ENCODE results near the gene TRIM2.
"Not testable (repeated sequence)": the region's sequence is repeated elsewhere in the genome, so short reads cannot be mapped to it uniquely, and the experiment has no call there.

TRIM2 gene

GRCh38 chr4:153189016-153189801 is 15.0 kb upstream of the TRIM2 start:
- DNase-seq (ENCODE audit: low read depth, low spot score) = peak; percentile 80

DNA sequence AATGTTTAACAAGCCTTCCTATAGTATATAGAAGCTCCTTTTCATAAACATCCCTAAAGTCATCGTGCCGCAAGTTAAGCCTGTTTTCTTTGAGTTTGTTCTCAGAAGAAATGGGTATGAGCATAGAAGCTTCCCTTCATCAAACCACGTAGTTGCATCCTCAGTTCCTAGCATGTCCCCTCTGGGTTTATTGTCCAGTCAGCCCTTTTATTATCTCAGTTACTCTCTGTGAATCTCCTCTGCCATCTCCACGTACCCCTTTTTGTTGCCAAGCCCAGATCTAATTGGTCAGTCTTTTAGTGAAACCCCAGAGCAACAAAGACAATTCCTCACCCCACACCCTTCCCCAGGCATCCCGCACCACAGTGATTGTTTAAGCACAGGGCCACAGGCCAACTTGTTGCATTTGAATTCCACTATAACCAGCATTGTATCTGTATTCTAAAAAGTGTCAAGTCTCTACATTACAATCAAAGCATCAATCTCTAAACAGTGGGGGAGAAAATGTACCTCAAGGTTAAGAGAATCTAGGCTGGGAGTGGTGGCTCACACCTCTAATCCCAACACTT is 12.4 kb upstream of the TRIM2 start:
- no peak for DNase-seq (ENCODE audit: low read depth, low spot score)

GRCh38 chr4:153197301-153197700 is 6.9 kb upstream of the TRIM2 start:
- no peak for DNase-seq (ENCODE audit: low read depth, low spot score)

GRCh38 chr4:153198719-153199118 is 5.5 kb upstream of the TRIM2 start:
- DNase-seq (ENCODE audit: low read depth, low spot score) = no peak

GRCh38 chr4:153203746-153204145 is 497 bp upstream of the TRIM2 start:
- DNase-seq (ENCODE audit: low read depth, low spot score) = not testable (repeated sequence)

DNA sequence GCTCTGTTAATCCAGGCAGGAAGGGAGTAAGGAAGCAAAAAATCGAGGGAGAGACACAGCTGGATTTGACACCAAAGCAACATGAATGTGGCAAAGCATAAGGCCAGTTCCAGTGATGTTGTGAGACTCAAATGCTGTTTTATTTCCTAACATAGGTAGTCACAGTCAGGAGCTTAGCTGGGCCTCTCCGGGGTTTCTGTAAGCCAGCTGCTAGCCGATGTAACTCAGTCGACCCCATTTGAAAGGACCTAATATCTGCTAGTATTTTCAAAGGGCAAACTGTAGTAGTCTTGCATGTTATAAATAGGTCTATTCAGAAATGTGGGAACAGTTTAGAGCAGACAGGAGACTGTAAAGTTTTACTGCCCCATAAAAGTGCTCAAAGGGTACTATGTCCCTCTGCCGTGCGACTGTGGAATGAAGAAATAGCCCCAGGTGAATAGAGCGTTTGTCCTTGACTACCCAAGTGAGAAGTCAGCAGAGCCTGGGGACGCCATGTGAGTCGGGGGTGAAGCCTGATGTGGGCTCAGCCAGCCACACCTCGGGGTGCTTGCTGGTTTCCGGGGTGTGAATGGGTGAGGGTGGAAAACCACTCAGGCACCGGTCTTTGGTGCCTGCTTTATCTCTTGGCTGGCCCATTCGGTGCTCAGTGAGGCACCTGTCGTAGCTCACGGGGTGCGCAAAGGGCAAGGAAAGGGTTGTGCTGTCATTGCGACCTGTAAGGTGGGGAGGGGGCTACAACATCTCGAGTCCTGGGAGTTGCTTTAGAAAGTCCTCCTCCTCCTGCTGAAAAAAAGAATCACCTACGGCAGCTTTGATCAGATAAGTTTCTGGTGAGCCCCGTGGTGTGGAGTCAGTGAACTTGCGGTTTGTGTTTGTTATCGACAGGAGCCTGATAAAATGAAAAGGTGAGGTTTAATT is 745 bp downstream of the TRIM2 start:
- peak; percentile 44 for DNase-seq (ENCODE audit: low read depth, low spot score)

DNA sequence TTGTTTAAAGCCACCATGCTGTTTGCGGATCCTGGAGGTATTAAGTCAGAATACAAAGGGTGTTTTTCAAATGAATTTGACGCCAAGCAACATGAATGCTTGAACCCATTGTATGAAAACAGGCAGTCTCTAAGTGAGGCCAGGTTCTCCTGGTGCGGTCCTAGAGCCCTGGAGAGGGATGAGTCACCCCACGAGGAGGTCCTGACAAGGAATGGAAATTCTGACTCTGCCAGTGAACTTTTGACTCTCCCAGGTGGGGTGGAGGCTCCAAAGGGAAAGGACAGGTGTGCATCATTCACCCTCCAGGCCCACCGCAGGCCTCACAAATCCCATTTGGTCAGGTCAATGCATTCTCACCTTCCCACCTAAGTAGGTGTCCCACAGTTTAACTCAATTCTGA is 1.5 kb downstream of the TRIM2 start:
- peak; percentile 81 for DNase-seq (ENCODE audit: low read depth, low spot score)

- no peak for DNase-seq (ENCODE audit: low read depth, low spot score)
Measured at GRCh38 chr4:153206534-153206933, 2.3 kb downstream of the TRIM2 start.

DNA sequence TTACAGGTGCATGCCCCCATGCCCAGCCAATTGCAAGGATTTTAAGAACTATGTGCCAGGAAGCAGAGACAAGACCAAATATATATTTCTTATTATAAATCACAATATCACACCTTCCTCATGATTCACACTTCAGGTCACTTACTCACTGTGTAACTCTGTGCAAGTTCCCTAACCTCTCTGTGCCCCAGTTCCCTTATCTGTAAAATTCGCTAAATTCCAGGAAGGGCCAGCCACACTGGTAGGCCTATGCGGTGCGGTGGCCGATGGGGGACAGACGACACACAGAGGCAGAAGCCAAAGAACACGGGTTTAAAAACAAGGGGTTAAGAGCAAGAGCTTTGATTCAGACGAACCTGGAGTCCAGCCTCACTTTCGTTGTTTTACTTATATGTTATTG is 2.8 kb downstream of the TRIM2 start:
- no peak for DNase-seq (ENCODE audit: low read depth, low spot score)

DNA sequence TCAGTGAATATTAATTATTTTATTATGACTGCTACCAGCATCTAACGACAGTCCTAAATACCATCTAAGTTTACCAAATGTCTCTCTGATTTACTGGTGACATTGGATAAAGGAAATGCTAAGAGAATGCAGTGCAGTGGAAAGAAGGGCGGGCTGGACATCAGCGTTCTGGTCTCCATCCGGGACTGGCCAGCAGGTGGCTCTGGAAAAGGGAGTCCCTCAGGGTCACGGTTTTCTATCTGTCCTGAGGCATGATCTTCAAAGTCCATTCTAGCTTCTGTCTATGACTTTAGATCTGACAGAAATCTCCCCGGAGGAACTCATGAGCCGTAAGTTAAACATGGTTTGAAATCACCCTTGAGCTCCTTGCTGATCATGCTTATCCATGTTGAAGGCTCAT is 3.3 kb downstream of the TRIM2 start:
- DNase-seq (ENCODE audit: low read depth, low spot score) = peak; percentile 46

DNA sequence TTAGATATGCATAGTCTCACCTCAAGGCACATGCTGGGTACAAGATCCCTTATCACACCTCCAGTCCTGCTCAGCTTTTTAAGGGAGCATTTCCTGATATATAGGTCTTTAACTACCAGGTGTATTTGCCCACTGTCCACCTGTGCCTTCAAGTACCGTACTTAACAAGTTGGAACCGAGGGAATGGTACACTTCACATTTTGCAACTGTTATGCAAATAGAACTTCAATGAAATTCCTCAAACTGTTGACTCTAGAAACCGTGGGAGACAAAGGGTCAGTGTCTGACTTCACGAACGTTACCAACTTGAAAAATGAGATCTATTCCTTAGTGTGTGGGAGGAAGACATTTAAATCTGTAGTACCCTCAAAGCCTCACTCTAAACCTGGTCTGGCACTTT is 5.2 kb downstream of the TRIM2 start:
- no peak for DNase-seq (ENCODE audit: low read depth, low spot score)

GRCh38 chr4:153210727-153211126 is 6.5 kb downstream of the TRIM2 start:
- no peak for DNase-seq (ENCODE audit: low read depth, low spot score)

DNA sequence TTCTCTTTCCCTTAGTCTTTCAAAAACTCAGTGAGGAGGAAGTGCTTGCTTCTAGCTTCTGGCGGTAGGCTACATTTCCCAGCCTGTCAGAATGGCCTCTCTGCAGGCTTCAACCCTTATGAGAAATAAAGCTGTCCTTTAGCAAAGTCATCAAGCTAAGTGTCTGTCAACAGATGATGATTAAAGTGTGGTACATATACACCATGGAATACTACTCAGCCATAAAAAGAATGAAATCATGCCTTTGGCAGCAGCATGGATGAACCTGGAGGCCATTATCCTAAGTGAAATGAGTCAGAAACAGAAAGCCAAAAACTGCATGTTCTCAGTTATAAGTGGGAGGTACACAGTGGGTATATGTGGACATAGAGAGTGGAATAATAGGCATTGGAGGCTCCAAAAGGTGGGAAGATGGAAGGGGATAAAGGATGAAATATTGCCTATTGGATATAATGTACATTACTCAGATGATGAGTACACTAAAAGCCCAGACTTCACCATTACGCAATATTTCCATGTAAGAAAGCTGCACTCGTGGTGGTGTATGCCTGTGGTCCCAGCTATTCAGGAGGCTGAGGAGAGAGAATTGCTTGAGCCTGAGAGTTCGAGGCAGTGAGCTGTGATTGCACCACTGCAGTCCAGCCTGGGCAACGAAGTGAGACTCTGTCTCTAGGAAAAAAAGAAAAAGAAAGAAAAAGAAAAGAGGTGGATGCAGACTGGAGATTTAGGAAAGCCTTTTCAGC is 7.9 kb downstream of the TRIM2 start:
- peak; percentile 49 for DNase-seq (ENCODE audit: low read depth, low spot score)

GRCh38 chr4:153212736-153213135 is 8.5 kb downstream of the TRIM2 start:
- DNase-seq (ENCODE audit: low read depth, low spot score) = peak; percentile 46

GRCh38 chr4:153215921-153216320 is 11.7 kb downstream of the TRIM2 start:
- DNase-seq (ENCODE audit: low read depth, low spot score) = no peak

DNA sequence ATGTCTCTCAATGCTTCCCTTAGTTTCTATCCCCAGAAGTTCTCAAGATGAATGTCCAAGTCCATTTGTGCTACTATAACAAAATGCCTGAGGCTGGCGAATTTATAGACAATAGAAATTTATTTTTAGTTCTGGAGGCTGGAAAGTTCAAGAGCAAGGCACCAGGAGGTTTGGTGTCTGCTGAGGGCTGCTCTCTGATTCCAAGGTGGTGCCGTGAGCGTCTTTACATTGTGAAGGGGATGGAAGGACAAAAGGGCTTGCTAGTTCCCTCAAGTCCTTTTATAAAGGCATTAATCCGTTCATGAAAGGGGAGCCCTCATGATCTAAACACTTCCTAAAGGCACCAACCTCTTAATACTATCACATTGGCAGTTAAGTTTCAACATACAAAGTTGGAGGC is 12.3 kb downstream of the TRIM2 start:
- no peak for DNase-seq (ENCODE audit: low read depth, low spot score)

DNA sequence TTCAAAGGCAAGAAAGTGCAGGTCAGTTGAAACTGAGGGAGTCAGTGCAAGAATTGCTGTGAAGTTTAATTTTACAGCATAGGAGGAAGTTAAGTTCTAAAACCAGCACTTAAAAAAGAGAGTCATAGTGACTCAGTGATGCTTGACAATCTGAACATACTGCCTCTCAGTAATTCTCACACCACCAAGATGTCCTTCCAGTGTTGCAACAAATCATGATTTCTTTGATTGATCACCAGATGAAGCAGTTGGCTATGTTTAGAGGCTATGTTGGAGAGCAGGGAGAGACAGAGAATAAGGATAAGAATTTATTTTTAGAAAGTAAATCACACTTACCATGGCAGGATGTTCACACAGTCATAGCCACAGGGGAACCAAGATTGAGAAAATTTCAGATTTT is 13.2 kb downstream of the TRIM2 start:
- DNase-seq (ENCODE audit: low read depth, low spot score) = no peak

DNA sequence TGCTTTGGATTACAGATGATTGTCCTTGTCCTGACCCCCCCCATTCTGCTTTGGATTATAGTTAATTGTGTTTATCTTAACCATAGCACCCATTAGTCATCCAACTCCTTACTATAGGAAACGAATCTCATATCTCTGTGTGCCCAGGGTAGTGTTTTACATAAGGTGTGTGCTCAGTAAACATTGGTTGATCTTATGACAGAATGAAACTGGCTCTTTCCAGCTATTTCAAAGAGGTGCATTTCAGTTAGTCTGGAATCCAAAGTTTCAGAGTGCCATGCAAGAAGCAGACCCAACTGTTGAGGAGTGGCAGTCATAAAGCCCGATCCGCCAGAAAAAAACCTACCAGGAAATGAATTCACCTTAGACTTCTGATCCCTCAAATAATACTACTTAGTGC is 14.7 kb downstream of the TRIM2 start:
- no peak for DNase-seq (ENCODE audit: low read depth, low spot score)

DNA sequence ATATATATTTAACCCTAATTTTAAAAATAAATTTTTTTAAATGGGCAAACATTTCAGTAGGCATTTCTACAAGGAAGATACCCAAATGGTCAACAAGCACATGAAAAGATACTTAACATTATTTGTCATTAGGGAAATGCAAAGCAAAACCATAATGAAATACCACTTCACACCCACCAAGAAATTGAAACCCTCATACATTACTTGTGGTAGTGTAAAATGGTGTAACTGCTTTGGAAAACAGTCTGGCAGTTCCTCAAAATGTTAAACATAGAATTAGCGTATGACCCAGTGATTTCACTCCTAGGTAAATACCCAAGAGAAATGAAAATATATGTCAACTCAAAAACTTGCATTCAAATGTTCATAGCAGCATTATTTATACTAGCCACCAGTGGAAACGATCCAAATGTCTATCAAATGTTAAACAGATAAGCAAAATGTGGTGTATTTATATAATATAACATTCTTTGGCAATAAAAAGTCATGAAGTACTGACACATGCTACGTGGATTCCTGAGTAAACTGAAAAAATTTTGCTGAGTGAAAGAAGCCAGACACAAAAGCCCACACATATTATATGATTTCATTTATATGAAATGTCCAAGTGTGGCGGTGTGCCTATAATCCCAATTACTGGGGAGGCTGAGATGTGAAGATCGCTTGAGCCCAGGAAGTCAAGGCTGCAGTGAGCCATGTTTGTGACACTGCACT is 16.6 kb downstream of the TRIM2 start:
- no peak for DNase-seq (ENCODE audit: low read depth, low spot score)

DNA sequence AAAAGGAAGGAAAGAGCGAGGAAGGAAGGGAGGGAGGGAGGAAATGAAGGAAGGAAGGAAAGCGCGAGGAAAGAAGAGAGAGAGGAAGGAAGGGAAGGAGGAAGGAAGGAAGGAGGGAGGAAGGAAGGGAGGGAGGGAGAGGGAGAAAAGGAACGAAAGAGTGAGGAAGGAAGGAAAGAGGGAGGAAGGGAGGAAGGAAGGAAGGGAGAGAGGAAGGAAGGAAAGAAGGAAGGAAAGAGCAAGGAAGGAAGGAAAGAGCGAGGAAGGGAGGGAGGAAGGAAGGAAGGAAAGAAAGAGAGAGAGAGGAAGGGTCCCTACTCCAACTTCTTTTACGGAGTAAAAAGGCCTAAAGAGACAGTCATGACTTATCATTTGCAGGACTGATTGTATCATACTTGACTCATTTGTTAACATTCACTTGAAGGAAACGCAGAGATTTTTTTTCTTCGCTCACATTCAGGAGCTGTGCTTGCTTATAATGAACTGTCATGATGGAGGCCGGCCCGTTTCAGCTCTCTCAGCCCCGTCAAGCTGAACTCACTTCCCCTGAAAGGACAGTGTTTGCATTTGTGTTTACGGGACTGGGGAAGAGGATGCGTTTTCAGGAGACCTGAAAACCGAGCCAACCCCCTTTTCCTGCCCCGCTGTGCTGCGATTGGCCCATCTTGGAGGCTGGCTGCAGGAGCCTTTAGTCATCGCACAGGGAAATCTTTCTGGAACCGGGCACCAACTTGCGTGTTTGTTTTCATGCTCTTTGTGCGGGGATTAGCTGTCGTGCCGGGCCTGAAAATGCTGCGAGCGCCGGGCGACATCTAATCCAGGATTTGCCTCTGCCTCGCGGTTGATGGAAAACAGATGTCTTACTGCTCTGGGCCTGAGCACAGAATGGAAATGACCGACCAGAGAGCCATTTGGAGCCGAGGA is 17.8 kb downstream of the TRIM2 start:
- peak; percentile 87 for DNase-seq (ENCODE audit: low read depth, low spot score)
